H1 (cell line): ENCODE results near the gene LSM3. TPM values are rescaled to one million over a fixed set of nuclear protein-coding genes. Genes with fewer than 3 reads are reported as not detected.

Source experiments
- EZH2 ChIP-seq: fragments of 200-600 bp; sonication (generic); IDR thresholded peaks from 2 replicates; pipeline ENCODE4 v1.7.1; 2012; ENCODE audit warnings: low read depth, mild to moderate bottlenecking, moderate library complexity, low read length, inconsistent platforms; ENCODE audit not compliant: severe bottlenecking
- SP4 ChIP-seq: IDR thresholded peaks from 2 replicates; pipeline ENCODE4 v1.6.1; 2012; ENCODE audit warnings: low read length, inconsistent platforms
- polyA plus RNA-seq, 7 experiments: library from polyadenylated mRNA; depleted of rRNA in 3 of 7; stranded (reverse) in 5 of 7; unstranded in 2 of 7; fragments of >200 nt in 5 of 7; fragments of 200-250 nt in 2 of 7; gene quantifications; 1 replicate in 5 of 7; 2 replicates in 1 of 7; 4 replicates in 1 of 7; pipeline versions ENCODE4 v1.2.1 to v1.2.3, GENCODE V29; 2011 to 2013; ENCODE audit warnings: missing spikeins in 2 of 7, mixed read lengths in 2 of 7
- total RNA-seq: library from RNA; stranded (reverse); fragmentation: NEBNext Ultra II Directional; extraction: Animal tissue kit (Norgen Biotek cat#: 25700); gene quantifications from 2 replicates; pipeline ENCODE4 v1.2.1, GENCODE V29; 2021

Gene LSM3
- total and polyA plus RNA-seq, 2 of the 8 experiments (the other 6 are each of a cell fraction or from before 2014, with no cell fraction given), result 7.1 to 25.4 TPM

- TF ChIP-seq SP4 (no peak), EZH2 (no peak)
These were observed 55.8 kb downstream of the LSM3 start (continued) for GRCh38 chr3:14234251-14235002.
